Activated T-helper 9 cell treated with anti-CD3 and anti-CD28 coated beads, Interleukin-2, amount 50 U/mL, for 16 hours (primary cell): Measurements from ENCODE around the gene E2F8.

Source experiments
- DNase-seq: peaks from one replicate; pipeline ENCODE4 v3.0.0-alpha.2; 2020; ENCODE audit warnings: low read depth

The E2F8 gene

DNA sequence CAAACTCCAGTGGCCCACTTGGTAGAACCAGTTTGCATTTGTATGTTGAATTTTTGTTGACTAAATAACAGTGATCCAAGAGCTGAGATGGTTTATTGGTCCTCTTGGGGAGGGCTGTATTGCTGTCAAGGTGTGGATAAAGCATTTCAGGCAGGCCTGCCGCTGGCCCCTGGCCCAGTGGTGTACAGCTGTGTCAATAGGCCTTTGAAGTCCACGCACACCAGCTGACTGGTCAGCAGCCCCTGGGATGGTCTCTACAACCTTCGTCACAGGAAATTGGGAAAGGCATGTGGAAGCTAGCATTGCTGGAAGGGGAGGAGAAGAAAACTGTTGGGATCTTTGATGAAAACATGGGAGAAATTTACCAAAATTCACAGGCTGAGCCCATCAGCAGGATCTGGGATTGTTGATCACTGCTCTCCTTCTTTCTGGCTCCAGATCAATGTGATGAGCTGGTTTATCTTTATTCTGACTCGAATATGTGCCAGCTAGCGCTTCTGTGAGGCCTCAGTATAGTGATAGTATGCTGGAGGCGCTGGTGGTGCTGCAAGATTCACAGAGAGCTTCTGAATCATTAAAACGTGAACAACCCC lies 12.5 kb upstream of the E2F8 start:
- DNase-seq, result no peak

DNA sequence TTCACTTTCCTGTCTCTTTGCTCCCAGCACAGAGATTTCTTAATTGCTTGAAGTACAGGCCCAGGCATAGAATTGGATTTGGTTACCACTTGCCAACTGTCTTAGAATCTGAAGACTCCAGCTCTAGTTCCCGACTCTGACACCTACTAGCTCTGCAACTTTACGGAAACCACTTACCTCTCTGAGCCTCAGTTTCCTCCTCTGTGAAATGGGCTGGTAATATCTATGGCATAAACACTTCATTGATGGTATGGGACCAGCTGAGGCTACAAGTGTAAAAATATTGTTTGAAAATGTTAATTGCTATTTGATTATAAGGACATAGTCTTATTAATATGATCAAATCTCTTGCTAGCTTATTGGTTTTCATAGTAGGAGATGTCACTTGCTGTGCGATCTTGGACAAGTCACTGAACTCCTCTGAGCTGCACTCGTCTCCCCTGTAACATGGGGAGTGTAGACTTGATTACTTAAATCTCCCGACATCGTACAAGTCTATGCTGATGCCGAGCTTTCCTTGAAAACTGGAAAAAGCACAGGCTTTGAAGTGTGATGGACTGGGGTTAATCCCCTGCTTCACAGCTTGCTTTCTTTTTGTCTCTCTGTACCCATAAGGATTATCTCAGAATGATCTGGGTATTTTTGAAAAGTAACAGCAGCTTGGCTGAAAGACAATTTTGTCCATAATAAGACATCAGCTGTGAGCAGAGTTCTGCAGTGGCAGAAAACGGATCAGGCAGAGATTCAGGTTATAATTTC lies 11.8 kb upstream of the E2F8 start:
- no peak for DNase-seq

DNA sequence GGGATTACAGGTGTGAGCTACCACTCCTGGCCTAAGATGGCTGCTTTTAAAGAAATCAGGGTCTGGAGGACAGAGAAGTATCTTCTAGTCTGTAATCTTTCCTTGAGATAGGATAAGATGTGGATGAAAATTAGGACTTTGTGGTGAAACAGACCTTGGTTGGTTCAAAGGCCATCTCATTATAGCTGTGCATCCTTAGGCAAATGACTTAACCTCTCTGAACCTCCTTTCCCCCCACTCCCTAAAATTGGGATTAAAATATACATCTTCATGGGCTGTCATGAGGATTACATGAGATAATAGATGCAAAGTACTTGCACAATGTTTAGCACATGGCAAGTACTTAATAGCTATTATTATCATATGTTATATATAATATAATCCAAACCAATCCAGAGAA lies 10.8 kb upstream of the E2F8 start:
- DNase-seq, result no peak

DNA sequence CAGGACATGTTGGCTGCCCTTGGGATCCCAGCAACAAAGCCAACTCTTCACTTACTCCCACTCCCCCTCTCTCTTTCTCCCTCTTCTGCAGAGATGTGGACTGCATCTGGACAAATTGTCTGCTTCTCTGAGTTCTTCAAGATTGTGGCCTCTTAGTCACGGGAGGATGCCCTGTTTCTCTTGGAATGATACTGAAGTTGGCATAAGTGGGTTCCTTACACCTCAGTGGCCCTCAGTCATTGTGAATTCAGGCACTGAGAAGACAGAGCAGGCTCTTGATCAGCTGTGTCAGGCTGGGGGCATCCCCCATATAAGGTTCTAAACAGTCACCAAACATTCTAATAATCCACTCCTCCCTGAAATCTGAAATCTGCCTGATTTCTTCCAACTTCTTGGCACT lies 6.1 kb upstream of the E2F8 start:
- DNase-seq, result no peak

DNA sequence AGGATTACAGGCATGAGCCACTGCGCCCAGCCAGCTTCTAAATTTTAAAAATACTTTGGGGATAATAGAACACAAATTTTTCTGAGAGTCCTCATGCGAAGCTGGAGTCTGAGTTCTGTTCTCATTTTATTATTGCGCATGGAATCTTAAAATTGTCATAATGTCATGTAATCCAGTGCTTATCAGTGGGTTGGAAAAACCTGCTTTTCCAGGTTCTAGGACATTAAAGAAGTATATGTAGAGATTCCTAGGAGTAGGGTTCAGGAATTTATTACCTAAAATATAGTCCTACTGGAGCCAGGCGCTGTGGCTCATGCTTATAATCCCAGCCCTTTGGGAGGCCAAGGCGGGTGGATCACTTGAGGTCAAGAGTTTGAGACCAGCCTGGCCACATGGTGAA lies 4.6 kb upstream of the E2F8 start:
- DNase-seq, result no peak

DNA sequence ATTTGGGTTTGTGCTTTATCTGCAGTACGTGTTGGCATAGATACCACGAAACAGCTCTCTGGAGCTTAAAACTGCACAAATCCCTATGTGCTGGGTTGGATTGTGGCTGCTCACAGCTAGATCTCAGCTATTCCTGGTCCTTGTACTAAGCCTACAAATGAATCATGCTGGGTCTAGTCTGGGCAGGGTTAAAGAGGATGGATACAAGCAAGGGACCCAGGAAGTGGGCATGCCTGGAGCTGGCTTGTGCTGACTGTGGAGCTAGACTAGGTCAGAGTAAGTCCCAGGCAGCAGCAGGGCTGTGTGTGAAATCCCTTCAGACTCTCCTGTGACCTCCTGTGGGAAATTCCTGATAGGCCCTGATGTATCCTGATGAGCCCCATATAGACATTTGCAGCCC lies 3.9 kb upstream of the E2F8 start:
- DNase-seq, result no peak

DNA sequence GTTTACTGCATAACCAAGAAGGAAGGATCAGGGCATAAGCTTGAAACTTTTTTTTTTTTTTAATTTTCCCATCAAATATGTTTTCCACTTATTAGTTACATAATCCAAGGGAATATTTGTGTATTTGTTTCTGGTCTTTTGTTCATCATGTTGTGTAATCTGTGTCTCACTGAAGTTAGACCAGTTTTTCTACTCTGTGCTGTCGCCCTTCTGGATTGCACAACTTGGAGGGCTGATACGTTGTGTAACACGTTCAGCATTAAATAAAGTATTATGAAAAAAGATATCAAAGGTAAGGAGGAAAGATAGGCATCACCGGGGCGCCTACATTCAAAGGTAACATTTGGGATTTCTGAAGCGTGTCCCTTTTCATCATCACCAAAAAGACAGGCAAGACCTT lies 3.3 kb upstream of the E2F8 start:
- DNase-seq, result no peak

DNA sequence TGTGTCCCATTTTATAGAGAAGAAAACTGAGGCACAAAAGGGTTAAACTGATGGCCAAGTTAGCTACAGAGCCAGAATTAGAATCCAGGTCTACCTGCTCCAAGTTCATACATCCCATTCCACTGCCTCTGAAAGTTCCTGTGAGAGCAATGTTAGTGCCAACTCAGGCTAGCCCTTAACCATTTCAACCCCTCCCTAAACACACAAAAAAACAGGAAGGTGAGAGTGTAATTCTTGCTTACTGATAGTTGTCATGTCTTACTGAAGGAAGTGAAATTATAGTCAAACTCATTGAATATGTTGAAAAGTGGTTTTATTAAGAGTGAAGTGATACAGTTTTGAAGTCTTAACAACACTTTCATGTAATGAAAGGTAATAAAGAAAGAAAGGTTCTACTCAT lies 2.9 kb upstream of the E2F8 start:
- DNase-seq, result no peak

DNA sequence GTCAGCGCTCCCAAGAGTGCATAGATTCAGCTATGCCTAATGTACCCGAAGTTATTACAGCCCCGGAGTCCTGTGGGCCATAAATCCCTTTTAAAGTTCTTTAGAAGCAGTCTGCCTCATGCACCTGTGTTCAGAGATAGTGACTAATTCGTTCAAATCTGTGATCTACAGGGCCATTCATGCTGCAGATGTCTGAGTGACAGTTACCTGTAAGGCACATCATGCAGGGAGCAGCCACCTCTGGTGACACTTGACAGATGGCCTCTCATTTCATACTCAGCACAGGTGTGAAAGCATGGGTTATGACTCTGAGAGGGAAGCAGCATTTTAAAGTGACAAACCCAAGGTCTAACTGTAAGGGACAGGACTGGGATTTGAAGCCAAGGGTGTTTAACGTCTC lies 2.4 kb upstream of the E2F8 start:
- no peak for DNase-seq

DNA sequence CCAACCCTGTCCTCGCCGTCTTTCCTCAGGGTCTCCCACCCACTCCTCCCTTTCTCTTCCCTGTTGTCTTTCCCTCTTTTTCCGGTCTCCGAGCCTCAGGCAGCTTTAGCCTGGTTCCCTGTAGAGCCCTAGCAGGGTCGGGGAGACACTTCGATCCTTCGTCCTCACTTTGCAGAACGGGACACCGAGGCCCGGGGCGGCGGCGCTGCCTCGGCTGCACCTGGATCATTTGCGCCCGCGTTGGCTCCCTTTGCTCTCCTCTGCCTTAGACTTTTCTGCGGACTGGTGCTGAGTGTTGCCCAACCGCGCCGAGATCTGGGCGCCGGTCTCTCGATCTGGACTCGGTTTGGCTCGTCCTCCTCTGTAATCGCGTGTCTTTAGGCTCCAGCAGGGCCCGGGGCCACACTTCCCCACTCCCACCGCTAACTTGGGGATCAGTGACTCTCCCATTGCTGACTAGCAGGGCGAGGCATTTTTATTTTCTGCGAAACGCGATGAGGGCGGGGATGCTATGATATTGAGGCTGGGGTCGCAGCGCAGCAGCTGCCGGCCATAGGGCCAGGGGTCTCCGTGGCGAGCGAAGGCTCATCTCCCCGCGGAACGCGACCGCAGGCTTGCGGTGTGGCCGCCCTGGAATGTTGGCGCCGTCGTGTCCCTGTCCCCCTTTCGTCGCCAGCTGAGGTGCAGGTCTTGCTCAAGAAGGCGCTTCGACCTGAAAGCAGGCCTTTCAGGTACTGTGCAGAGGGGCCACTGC lies 1.6 kb upstream of the E2F8 start:
- DNase-seq, result no peak

DNA sequence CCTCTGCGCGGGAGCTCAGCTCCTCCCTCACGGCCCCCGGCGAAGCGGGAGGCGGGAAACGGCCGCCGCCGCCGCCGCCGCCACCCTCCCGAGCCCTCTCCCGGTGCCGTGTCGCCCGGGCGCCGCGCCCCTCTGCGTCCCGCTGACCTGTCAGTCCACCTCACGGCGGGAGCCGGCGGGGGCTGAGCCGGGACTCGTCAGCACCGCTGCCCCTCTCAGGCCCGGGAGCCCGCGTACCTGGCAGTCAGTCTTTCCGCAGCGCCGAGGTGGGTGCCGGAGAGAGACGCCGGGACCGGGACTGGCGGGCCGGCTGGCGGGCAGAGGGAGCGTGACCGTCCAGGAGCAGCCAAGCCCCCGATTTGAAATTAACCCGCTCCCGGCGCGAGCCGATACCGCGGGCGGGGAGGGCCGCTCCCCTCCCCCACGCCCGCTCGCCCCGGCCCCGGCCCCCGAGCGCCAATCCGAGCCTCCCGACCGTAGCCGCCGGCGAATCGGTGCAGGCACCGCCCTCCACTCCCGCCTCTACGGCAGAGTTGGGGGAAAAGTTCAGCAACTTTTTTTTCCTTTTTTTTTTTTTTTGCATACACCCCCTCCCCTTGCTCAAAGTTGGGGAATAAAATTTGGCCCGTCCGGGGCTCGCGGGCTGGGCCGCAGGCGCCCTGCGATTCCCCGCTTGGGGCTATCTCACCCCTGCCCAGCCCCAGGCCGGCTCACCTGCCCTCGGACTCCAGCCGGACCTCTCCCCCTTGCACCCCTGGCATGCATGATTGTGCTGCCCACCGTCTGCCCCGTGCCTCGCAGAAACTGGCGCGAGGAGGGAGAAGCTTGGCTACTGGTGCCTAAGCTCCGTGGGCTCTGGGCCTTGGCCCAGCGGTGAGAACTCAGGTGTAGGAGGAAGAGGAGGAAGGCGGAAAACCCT lies 774 bp upstream of the E2F8 start:
- DNase-seq, result no peak

DNA sequence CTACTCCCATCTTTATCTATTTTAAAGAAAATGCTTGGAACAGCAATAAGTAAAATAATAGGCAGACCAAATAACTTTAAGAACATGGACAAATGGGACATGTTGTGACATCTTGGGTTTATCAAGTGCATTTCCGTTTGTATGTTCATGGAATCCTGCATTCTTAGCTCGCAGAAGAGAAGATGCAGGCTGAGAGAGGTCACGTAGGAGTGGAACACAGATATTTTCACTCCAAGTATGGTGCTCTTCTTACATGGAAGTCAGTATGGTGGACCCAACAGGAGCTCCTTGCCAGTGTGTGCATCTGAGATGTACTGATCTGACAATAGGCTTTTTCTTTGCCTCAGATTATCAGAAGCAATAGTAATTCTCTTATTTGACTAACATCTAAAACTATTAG lies 1.7 kb downstream of the E2F8 start:
- no peak for DNase-seq

DNA sequence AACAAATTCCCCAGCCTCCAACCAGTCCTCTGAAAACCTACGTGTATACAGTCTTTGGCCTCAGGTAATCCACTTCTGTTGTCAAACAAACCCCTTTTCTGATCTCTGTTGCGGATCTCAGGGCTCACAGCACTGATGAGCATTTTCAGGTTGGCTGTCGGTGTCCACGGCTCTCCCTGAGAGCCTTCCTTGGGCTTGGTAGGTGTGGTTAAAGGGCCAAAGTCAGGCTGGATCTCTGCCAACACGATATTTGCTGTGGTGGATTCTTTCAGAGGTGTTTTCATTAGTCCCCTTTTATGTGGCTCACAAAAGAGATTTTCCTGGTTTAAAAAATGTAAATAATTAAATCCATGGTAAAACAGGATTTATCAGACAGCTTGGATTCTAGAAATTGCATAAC lies 2.9 kb downstream of the E2F8 start:
- no peak for DNase-seq

DNA sequence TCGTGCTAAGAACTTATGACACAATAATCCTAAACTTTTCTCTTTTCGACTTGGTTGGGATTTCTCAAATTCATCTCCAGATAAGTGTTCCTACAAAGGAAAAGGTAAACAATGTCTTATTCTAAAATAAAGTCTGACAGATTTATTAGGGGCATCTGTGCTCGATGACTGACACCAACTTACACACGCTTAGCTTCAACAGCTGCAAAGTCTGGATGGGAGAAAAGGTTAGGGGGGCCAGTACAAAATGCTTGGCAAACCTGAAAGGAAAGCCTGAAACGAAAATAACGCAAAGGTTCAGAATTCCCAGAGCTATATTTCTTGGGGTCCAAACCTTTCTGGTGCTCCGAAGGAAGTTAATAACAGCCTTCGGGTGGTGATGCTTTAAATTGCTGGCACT lies 3.4 kb downstream of the E2F8 start:
- DNase-seq, result no peak

DNA sequence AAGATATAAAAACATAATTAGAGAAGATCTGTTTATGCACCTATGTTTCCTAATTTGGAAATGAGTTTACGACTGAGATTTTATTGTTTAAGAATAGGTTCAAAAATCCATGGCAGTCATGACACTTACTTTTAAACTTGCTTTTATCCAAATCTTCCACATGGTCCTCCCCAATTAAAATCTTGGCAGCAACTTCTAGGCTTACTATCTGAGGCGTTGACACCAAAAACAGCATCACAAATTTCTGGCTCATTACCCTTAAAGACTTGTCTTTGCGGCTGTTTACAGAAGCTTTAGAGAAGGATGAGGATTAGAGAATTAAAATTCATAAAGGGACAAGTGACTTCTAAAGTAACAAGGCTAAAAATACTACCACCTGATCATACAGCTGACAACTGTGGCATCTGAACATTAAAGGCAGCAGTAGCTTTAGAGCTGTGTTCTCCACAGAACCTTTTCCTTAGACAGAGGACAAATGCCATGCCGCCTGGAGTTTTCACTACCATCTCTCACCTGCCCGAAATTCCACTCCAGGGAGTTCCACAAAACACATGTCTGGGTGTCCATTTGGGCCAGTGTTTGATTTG lies 6.4 kb downstream of the E2F8 start:
- no peak for DNase-seq

DNA sequence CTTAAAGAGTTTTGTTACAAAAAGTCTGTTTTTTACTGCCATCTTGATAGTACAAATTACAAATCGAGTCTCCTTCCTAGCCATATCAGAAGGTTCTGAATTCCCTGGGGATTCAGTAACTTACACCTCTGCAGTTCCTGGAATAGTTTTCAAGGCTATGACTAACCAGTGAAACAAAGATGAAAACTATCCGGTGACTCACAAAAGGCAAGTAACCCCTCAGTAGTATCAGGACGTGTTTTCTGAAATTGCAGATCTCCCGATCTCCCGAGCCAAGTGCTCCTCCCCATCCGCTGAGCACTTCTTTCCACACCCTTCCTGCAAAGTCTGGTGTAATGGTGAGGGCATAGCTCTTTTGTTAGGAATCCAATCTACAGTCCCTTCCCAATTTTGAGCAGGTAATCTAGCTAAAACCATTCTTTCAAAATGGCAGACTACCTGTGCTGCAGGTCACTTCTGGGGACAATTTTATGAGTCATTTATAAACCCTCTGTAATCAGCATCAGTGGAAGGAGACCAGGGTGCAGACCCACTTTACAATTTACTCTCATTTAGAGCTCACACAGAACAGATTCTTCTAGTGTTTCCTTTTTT lies 7.7 kb downstream of the E2F8 start:
- no peak for DNase-seq

DNA sequence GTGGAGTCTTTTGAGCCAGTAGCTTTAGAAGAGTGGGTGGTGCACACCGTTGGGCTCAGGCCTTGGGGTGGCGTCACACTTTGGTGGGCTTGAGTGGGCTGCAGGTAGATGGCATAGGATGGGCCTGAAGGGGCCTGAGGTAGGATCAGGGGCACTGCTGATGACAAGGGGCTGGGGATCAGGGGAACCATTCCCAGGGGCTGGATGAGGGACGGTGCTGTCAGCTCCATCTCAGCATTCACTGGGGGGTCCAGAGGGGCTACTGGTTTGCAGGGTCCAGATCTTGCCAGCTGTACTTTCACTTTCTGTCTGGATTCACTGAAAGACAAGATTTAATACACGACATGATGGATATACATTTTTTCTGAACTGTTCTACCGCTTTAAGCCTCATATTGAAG lies 11.1 kb downstream of the E2F8 start:
- no peak for DNase-seq

DNA sequence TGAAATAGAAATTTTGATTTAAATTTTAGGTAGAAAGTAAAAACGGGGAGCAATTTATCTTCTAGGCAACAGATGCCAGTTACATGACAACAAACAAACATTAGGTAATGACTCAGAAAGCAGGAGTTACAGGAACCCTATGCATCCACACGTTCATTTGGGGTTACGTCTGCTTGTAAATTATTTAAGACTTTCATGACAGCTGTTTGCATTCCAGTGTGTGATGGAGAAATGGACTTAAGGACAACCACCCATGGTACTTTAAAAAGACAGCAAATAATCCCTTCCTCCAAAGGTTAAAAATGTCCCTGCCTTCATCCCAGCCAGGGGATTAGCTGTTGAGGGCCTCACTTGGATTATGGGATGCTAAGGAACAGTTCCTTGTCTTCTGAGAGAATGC lies 11.8 kb downstream of the E2F8 start:
- no peak for DNase-seq

DNA sequence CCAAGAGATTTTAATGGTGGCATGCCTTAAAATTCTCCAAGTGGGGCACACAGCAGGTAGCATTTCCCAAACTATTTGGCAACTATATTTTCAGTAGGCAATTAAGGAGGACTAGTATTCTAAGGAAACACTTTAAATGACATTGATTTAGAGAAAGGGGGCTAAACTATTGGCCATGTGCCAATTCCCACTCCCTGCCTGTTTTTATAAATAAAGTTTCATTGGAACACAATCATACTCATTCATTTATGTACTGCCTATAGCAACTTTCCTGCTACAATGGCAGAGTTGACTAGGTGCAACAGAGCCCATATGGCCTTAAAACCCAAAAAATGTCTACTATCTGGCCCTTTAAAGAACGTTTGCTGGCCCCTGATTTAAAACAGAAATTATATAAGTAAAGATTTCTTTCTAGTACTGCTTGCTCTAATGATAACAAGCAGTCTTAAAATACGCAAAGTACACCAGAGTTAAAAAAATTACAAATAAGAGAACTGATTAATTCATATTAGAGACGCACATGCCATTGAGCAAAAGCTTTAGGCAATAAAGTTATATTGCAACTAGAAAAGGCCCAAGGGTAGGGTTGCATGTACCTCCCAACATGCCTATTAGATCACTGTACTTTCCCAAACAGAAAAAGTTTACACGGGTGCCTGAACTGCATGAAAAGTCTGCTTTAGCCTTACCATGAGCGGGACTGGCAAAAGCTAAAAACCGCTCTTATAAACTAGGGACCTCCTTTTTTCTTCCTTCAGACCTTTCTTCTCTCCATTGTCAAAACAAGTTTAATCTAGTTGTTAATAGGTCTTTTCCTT lies 14.2 kb downstream of the E2F8 start:
- no peak for DNase-seq

DNA sequence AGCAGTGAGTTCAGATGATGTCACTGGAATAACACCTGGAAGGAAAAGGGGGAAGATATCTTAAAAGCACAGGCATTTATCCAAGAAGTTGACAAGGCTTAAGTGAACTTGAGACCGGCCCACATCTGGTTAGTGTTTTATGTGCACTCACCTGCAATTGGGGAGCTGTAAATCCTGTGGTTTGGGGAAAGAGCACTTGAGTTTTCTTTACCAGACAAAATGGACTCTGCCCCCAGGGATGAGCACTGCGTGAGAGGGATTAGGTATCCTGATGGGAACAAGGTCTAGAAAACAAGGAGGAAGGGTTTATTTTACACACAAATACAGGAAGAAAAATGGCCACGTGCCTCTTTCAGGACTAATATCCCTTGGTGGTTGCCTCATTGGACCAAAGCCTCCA lies 15.2 kb downstream of the E2F8 start:
- DNase-seq, result no peak

DNA sequence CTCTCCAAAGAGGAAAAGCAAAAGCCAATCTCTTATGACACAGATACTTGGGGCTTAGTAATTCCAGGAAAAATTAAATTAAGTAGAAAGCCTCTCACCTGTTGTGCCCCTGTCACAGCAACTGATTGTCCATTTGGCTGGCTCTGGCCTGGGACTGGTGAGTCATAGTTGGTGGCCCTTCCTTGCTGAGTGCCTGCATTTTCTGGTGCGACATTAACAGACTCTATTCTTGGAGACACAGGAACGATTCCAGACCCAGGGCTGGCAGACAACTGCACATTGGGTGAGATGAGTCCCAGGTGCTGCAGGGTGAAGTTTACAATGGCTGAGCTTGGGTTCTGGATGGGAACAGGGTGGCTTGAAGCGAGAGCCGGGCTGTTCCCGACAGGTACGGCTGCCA lies 15.6 kb downstream of the E2F8 start:
- no peak for DNase-seq
